SK-N-SH treated with all-trans-retinoic acid at 6 μM for 48 hours (cell line): Measurements from ENCODE around the gene G6PC1.
A peak's percentile ranks its signal among the peaks of the same experiment; 100 is the strongest.

Experiments used
- ATAC-seq: fragments of 200-7000 bp; cut with Tn5 transposase; 3 replicates; pipeline ENCODE4 v1.9.1; 2020; ENCODE audit warnings: mild to moderate bottlenecking, moderate library complexity
- ARNTL ChIP-seq: fragments of 450-650 bp; formaldehyde crosslinking; IDR thresholded peaks from 2 replicates; pipeline ENCODE4 v1.5.0; 2020; ENCODE audit warnings: low read depth, mild to moderate bottlenecking, moderate library complexity, borderline replicate concordance
- BACH2 ChIP-seq: fragments of 250-450 bp; sonication (Bioruptor Pico); IDR thresholded peaks from 2 replicates; pipeline ENCODE4 v1.9.0; 2021; ENCODE audit warnings: mild to moderate bottlenecking, borderline replicate concordance
- ESRRG ChIP-seq: fragments of 250-450 bp; sonication (Bioruptor Pico); IDR thresholded peaks from 2 replicates; pipeline ENCODE4 v1.6.1; 2021; ENCODE audit warnings: mild to moderate bottlenecking
- GLIS3 ChIP-seq: fragments of 250-450 bp; sonication (Bioruptor Pico); IDR thresholded peaks from 2 replicates; pipeline ENCODE4 v1.5.0; 2020; ENCODE audit warnings: mild to moderate bottlenecking, moderate library complexity
- OSR1 ChIP-seq: fragments of 250-450 bp; sonication (Bioruptor Pico); IDR thresholded peaks from 2 replicates; pipeline ENCODE4 v1.8.0; 2022; ENCODE audit warnings: moderate library complexity, mild to moderate bottlenecking, inconsistent platforms
- PATZ1 ChIP-seq: fragments of 250-450 bp; sonication (Bioruptor Pico); IDR thresholded peaks from 2 replicates; pipeline ENCODE4 v1.8.0; 2020; ENCODE audit warnings: mild to moderate bottlenecking, moderate library complexity, borderline replicate concordance
- POU6F1 ChIP-seq: fragments of 250-450 bp; sonication (Bioruptor Pico); IDR thresholded peaks from 2 replicates; pipeline ENCODE4 v1.8.0; 2021; ENCODE audit warnings: low read depth, mild to moderate bottlenecking, moderate library complexity, borderline replicate concordance
- PPARA ChIP-seq: fragments of 250-450 bp; sonication (Bioruptor Pico); IDR thresholded peaks from 2 replicates; pipeline ENCODE4 v1.5.0; 2020; ENCODE audit warnings: mild to moderate bottlenecking, borderline replicate concordance
- RARB ChIP-seq: fragments of 250-450 bp; sonication (Bioruptor Pico); IDR thresholded peaks from 2 replicates; pipeline ENCODE4 v1.8.0; 2021; ENCODE audit warnings: mild to moderate bottlenecking, moderate library complexity
- TCF4 ChIP-seq: fragments of 250-450 bp; sonication (Bioruptor Pico); IDR thresholded peaks from 2 replicates; pipeline ENCODE4 v1.8.0; 2021; ENCODE audit warnings: mild to moderate bottlenecking, moderate library complexity, borderline replicate concordance
- TOX ChIP-seq: fragments of 250-450 bp; sonication (Bioruptor Pico); IDR thresholded peaks from 2 replicates; pipeline ENCODE4 v1.8.0; 2021; ENCODE audit warnings: mild to moderate bottlenecking, moderate library complexity, borderline replicate concordance
- TSHZ2 ChIP-seq: fragments of 250-450 bp; sonication (Bioruptor Pico); IDR thresholded peaks from 2 replicates; pipeline ENCODE4 v1.5.0; 2020; ENCODE audit warnings: mild to moderate bottlenecking, moderate library complexity
- ZC3H10 ChIP-seq: fragments of 250-450 bp; sonication (Bioruptor Pico); IDR thresholded peaks from 2 replicates; pipeline ENCODE4 v1.5.1; 2021; ENCODE audit warnings: mild to moderate bottlenecking, moderate library complexity
- ZFP3 ChIP-seq: fragments of 250-450 bp; sonication (Bioruptor Pico); IDR thresholded peaks from 2 replicates; pipeline ENCODE4 v1.5.0; 2020; ENCODE audit warnings: mild to moderate bottlenecking, moderate library complexity
- ZFP30 ChIP-seq: fragments of 450-650 bp; formaldehyde crosslinking; IDR thresholded peaks from 2 replicates; pipeline ENCODE4 v1.5.0; 2022; ENCODE audit warnings: mild to moderate bottlenecking, moderate library complexity
- ZNF565 ChIP-seq: fragments of 450-650 bp; formaldehyde crosslinking; conservative IDR thresholded peaks from 2 replicates; pipeline ENCODE4 v1.5.0; 2020; ENCODE audit warnings: low read depth, mild to moderate bottlenecking, moderate library complexity
- ZNF8 ChIP-seq: fragments of 450-650 bp; formaldehyde crosslinking; IDR thresholded peaks from 2 replicates; pipeline ENCODE4 v1.5.0; 2020; ENCODE audit warnings: mild to moderate bottlenecking, moderate library complexity
- TF ChIP-seq, protein P1 (sequence below): fragments of 250-450 bp; sonication (Bioruptor Pico); IDR thresholded peaks from 2 replicates; pipeline ENCODE4 v1.5.1; 2021; ENCODE audit warnings: mild to moderate bottlenecking, moderate library complexity

Gene G6PC1

GRCh38 chr17:42894283-42895184 is 6.1 kb upstream of the G6PC1 start:
- TF ChIP-seq, protein P1, sequence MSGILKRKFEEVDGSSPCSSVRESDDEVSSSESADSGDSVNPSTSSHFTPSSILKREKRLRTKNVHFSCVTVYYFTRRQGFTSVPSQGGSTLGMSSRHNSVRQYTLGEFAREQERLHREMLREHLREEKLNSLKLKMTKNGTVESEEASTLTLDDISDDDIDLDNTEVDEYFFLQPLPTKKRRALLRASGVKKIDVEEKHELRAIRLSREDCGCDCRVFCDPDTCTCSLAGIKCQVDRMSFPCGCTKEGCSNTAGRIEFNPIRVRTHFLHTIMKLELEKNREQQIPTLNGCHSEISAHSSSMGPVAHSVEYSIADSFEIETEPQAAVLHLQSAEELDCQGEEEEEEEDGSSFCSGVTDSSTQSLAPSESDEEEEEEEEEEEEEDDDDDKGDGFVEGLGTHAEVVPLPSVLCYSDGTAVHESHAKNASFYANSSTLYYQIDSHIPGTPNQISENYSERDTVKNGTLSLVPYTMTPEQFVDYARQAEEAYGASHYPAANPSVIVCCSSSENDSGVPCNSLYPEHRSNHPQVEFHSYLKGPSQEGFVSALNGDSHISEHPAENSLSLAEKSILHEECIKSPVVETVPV (CRISPR knock-in tag), result no peak
- no peak for TF ChIP-seq GLIS3 (CRISPR knock-in tag)
- TF ChIP-seq ZFP30 (CRISPR knock-in tag), result no peak
- no peak for TF ChIP-seq ZNF8 (CRISPR knock-in tag)
- TF ChIP-seq PATZ1 (CRISPR knock-in tag), result no peak
- TF ChIP-seq ZNF565 (CRISPR knock-in tag), result no peak
- no peak for TF ChIP-seq ZFP3 (CRISPR knock-in tag)
- TF ChIP-seq ESRRG (CRISPR knock-in tag), result no peak
- no peak for TF ChIP-seq ARNTL (CRISPR knock-in tag)
- no peak for TF ChIP-seq RARB (CRISPR knock-in tag)
- no peak for TF ChIP-seq TOX (CRISPR knock-in tag)
- TF ChIP-seq, all 23 proteins: peak for 0
- ATAC-seq, result no peak; the same call in 2 of the 3 replicates

DNA sequence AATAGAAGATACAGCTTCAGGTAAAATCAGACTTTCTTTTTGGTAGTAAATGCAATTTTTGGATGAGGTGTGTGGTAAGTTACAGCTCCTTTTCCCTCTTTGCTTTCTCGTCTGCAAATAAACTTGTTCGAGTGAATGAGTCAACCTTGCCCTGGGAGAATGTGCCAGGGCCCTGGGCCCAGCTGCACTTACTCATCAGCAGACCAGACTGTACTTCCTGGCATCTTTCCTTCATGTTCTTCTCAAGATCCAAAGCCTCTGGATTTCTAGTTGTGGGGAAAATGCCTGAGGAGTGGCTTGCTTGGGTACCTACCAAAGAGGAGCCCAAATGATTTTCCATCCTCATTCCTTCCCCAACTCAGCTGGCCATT is 5.4 kb upstream of the G6PC1 start:
- no peak for TF ChIP-seq OSR1 (CRISPR knock-in tag)
- TF ChIP-seq POU6F1 (CRISPR knock-in tag), result no peak
- no peak for TF ChIP-seq GLIS3 (CRISPR knock-in tag)
- TF ChIP-seq ZNF8 (CRISPR knock-in tag), result no peak
- no peak for TF ChIP-seq TCF4 (CRISPR knock-in tag)
- TF ChIP-seq BACH2 (CRISPR knock-in tag), result no peak
- no peak for TF ChIP-seq RARB (CRISPR knock-in tag)
- no peak for TF ChIP-seq TSHZ2 (CRISPR knock-in tag)
- ATAC-seq, result peak; percentile 80

DNA sequence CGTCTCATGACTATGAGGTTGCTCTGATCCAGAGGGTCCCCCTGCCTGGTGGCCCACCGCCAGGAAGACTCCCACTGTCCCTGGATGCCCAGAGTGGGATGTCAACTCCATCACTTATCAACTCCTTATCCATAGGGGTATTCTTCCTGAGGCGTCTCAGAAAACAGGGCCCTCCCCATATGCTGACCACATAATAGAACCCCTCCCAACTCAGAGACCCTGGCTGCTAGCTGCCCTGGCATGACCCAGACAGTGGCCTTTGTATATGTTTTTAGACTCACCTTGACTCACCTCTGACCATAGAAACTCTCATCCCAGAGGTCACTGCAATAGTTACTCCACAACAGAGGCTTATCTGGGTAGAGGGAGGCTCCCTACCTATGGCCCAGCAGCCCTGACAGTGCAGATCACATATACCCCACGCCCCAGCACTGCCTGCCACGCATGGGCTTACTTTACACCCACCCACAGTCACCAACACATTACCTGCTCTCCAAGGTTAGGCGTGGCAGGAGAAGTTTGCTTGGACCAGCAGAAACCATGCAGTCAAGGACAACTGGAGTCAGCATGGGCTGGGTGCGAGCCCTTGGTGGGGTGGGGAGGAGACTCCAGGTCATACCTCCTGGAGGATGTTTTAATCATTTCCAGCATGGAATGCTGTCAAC is 2.3 kb upstream of the G6PC1 start:
- no peak for ATAC-seq
- TF ChIP-seq ZFP3 (CRISPR knock-in tag), result no peak
- TF ChIP-seq, protein P1 (CRISPR knock-in tag), result no peak
- TF ChIP-seq GLIS3 (CRISPR knock-in tag), result no peak
- no peak for TF ChIP-seq ARNTL (CRISPR knock-in tag)
- TF ChIP-seq PATZ1 (CRISPR knock-in tag), result no peak
- no peak for TF ChIP-seq PPARA (CRISPR knock-in tag)
- no peak for TF ChIP-seq ZNF565 (CRISPR knock-in tag)
- TF ChIP-seq POU6F1 (CRISPR knock-in tag), result no peak
- no peak for TF ChIP-seq BACH2 (CRISPR knock-in tag)
- no peak for TF ChIP-seq ZC3H10 (CRISPR knock-in tag)
- TF ChIP-seq RARB (CRISPR knock-in tag), result no peak
